Trophoblast cell (in vitro differentiated cells and primary cell): ENCODE results near the gene MRPL14.

Experiments
- DNase-seq, 2 donors: peaks; one replicate each; pipeline ENCODE4 v3.0.0-alpha.2; 2016
- H2AFZ ChIP-seq: 2 replicates; pipeline ENCODE4 v1.6.1; 2013; ENCODE audit warnings: low read length, moderate library complexity, mild to moderate bottlenecking; ENCODE audit not compliant: insufficient read depth, poor library complexity
- H2AK5ac ChIP-seq: 2 replicates; pipeline ENCODE4 v1.6.1; 2013; ENCODE audit warnings: mild to moderate bottlenecking, low read length
- H2BK120ac ChIP-seq: 2 replicates; pipeline ENCODE4 v1.6.1; 2013; ENCODE audit warnings: low read length, mild to moderate bottlenecking, moderate library complexity; ENCODE audit not compliant: insufficient read depth, poor library complexity
- H2BK12ac ChIP-seq: 2 replicates; pipeline ENCODE4 v1.6.1; 2013; ENCODE audit warnings: mild to moderate bottlenecking, low read length, moderate library complexity
- H2BK5ac ChIP-seq: 2 replicates; pipeline ENCODE4 v1.6.1; 2013; ENCODE audit warnings: low read length, low read depth, moderate library complexity, mild to moderate bottlenecking; ENCODE audit not compliant: poor library complexity
- H3K14ac ChIP-seq: 2 replicates; pipeline ENCODE4 v1.6.1; 2013; ENCODE audit warnings: mild to moderate bottlenecking, low read length
- H3K18ac ChIP-seq: 2 replicates; pipeline ENCODE4 v1.6.1; 2013; ENCODE audit warnings: mild to moderate bottlenecking, low read length
- H3K23ac ChIP-seq: 2 replicates; pipeline ENCODE4 v1.6.1; 2013; ENCODE audit warnings: low read length
- H3K27ac ChIP-seq: 2 replicates; pipeline ENCODE4 v1.5.1; 2013; ENCODE audit warnings: low read depth, mild to moderate bottlenecking, inconsistent platforms, low read length, moderate library complexity
- H3K27me3 ChIP-seq: 2 replicates; pipeline ENCODE4 v1.6.1; 2013; ENCODE audit warnings: inconsistent platforms, mild to moderate bottlenecking, low read length, moderate library complexity; ENCODE audit not compliant: insufficient read depth
- H3K36me3 ChIP-seq, 2 experiments: 1 replicate in 1 of 2; 2 replicates in 1 of 2; pipeline ENCODE4 v1.6.1; 2013; ENCODE audit warnings: low read length in 2 of 2, mild to moderate bottlenecking in 2 of 2, moderate library complexity in 1 of 2; ENCODE audit not compliant: insufficient read depth in 2 of 2, control insufficient read depth in 1 of 2
- H3K4ac ChIP-seq: 2 replicates; pipeline ENCODE4 v1.6.1; 2013; ENCODE audit warnings: low read depth, mild to moderate bottlenecking, low read length, moderate library complexity
- H3K4me1 ChIP-seq, 2 experiments: 1 replicate in 1 of 2; 2 replicates in 1 of 2; pipeline ENCODE4 v1.6.1; 2013; ENCODE audit warnings: low read length in 2 of 2, mild to moderate bottlenecking in 2 of 2, moderate library complexity in 1 of 2; ENCODE audit not compliant: insufficient read depth in 2 of 2, control insufficient read depth in 1 of 2
- H3K4me2 ChIP-seq: 2 replicates; pipeline ENCODE4 v1.6.1; 2013; ENCODE audit warnings: inconsistent platforms, mild to moderate bottlenecking, low read length, moderate library complexity
- H3K4me3 ChIP-seq: 2 replicates; pipeline ENCODE4 v1.5.1; 2013; ENCODE audit warnings: mild to moderate bottlenecking, low read depth, low read length, inconsistent platforms
- H3K79me1 ChIP-seq: one replicate; pipeline ENCODE4 v1.6.1; 2013; ENCODE audit warnings: low read length
- H3K79me2 ChIP-seq: 2 replicates; pipeline ENCODE4 v1.6.1; 2013; ENCODE audit warnings: low read length, mild to moderate bottlenecking; ENCODE audit not compliant: control insufficient read depth, insufficient read depth, poor library complexity
- H3K9ac ChIP-seq: 2 replicates; pipeline ENCODE4 v1.6.1; 2013; ENCODE audit warnings: mild to moderate bottlenecking, low read length
- H3K9me3 ChIP-seq: 2 replicates; pipeline ENCODE4 v1.6.1; 2013; ENCODE audit warnings: low read depth, mild to moderate bottlenecking, control low read depth, inconsistent platforms, low read length; ENCODE audit not compliant: insufficient read depth
- H4K12ac ChIP-seq: 2 replicates; pipeline ENCODE4 v1.6.1; 2013; ENCODE audit warnings: low read depth, mild to moderate bottlenecking, low read length, moderate library complexity
- H4K8ac ChIP-seq: 2 replicates; pipeline ENCODE4 v1.6.1; 2013; ENCODE audit warnings: low read depth, mild to moderate bottlenecking, low read length, moderate library complexity
- H4K91ac ChIP-seq: one replicate; pipeline ENCODE4 v1.6.1; 2013; ENCODE audit warnings: low read depth, mild to moderate bottlenecking, low read length, moderate library complexity
- WGBS: extraction: QIAGEN DNeasy Blood & Tissue Kit; methylation state at CpG from one replicate; pipeline ENCODE4 v1.1.7; 2013; ENCODE audit warnings: missing lambda C conversion rate; ENCODE audit not compliant: insufficient read length, insufficient coverage; ENCODE audit errors: extremely low coverage; 5-methylcytosine and 5-hydroxymethylcytosine counted together

The MRPL14 gene

GRCh38 chr6:44110005-44110676 lies 17.1 kb downstream of the MRPL14 start:
- Histone ChIP-seq H2AFZ (no peak overlapping the region), H3K14ac (no peak overlapping the region), H3K9ac (no peak overlapping the region), H4K12ac (no peak overlapping the region), H2BK12ac (no peak overlapping the region), H4K8ac (no peak overlapping the region), H3K27me3 (no peaks in the 10 kb centered on the region), H2AK5ac (no peak overlapping the region), H3K36me3 (peaks cover 30 to 65% of the 10 kb centered on the region in 2 experiments), H3K79me2 (no peaks in the 10 kb centered on the region), H2BK5ac (no peak overlapping the region), H3K79me1 (no peaks in the 10 kb centered on the region), H3K4me2 (no peak overlapping the region), H3K23ac (peak overlapping the region; percentile 64), H3K9me3 (no peaks in the 10 kb centered on the region), H3K4ac (no peak overlapping the region), H3K27ac (no peak overlapping the region), H3K18ac (no peak overlapping the region), H4K91ac (no peak overlapping the region), H3K4me3 (no peak overlapping the region), H2BK120ac (no peak overlapping the region), H3K4me1 (peaks cover under 1% of the 10 kb centered on the region in 2 experiments)
- no peak for DNase-seq
- no CpG with 5 or more reads among the region's 6 CpGs for WGBS

DNA sequence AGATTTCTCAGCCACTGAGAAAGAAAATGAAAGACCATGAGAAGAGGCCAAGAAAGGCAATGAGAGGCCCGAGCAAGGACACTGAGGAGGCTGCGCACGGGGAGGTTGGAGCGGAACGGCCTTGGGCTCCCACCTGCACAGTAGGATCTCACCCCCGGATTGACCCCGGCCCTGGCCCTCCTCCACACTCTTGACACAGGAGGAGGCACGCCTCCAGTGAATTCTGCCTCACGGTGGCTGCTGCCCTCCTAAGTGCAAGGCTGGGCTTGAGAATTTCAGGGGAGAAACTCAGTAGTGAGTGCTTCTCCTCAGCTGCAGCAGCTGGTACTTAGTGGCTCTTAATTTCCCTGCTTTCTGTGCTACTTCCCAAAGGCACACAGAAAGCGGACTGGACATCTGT lies 18.0 kb downstream of the MRPL14 start:
- WGBS, result no CpG with 5 or more reads among the region's 10 CpGs
- no peak overlapping the region for H2BK5ac ChIP-seq

DNA sequence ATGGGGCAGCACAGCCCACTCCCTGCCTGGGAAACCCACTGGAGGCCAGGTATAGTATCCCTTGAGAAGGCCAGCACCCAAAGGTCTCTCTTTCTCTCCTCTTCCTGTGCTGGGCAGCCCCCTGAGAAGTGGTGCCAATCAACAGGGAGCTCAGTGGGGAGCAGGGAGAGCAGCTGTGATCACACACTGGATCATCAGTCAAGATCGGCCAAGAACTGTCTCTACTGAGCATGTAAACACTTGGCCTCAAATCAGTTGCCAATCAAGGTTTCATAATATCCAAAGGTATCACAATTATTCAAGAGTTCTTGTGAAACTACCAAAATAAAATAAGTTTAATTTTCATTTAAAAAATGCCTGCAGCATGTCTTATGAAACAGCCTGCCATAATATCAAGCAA lies 18.8 kb downstream of the MRPL14 start:
- Histone ChIP-seq H3K79me2 (no peaks in the 10 kb centered on the region), H3K14ac (no peak overlapping the region), H2AK5ac (no peak overlapping the region), H3K9ac (no peak overlapping the region), H3K27ac (no peak overlapping the region), H3K4me3 (no peak overlapping the region), H3K27me3 (no peaks in the 10 kb centered on the region), H4K91ac (no peak overlapping the region), H3K4ac (no peak overlapping the region), H3K4me2 (no peak overlapping the region), H4K8ac (no peak overlapping the region), H3K9me3 (no peaks in the 10 kb centered on the region), H4K12ac (no peak overlapping the region), H3K79me1 (no peaks in the 10 kb centered on the region), H2AFZ (no peak overlapping the region), H2BK120ac (no peak overlapping the region), H2BK12ac (no peak overlapping the region), H3K23ac (no peak overlapping the region), H2BK5ac (no peak overlapping the region), H3K4me1 (no peaks in the 10 kb centered on the region), H3K18ac (no peak overlapping the region), H3K36me3 (peaks cover 37 to 74% of the 10 kb centered on the region in 2 experiments)
- DNase-seq, result no peak
- no CpG with 5 or more reads among the region's 1 CpG for WGBS

More for the DNA sequence above, 18.0 kb downstream of the MRPL14 start:
- Histone ChIP-seq H3K23ac (no peak overlapping the region), H3K36me3 (peaks cover 36 to 74% of the 10 kb centered on the region in 2 experiments), H2AFZ (no peak overlapping the region), H4K91ac (no peak overlapping the region), H3K79me2 (no peaks in the 10 kb centered on the region), H2BK12ac (no peak overlapping the region), H3K27me3 (no peaks in the 10 kb centered on the region), H3K9ac (no peak overlapping the region), H3K27ac (no peak overlapping the region), H3K9me3 (no peaks in the 10 kb centered on the region), H3K14ac (no peak overlapping the region), H4K12ac (no peak overlapping the region), H3K79me1 (no peaks in the 10 kb centered on the region), H2BK120ac (no peak overlapping the region), H3K4me1 (no peaks in the 10 kb centered on the region), H3K18ac (no peak overlapping the region), H3K4me2 (no peak overlapping the region), H3K4me3 (no peak overlapping the region), H3K4ac (no peak overlapping the region), H2AK5ac (no peak overlapping the region), H4K8ac (no peak overlapping the region)
- DNase-seq, result no peak

DNA sequence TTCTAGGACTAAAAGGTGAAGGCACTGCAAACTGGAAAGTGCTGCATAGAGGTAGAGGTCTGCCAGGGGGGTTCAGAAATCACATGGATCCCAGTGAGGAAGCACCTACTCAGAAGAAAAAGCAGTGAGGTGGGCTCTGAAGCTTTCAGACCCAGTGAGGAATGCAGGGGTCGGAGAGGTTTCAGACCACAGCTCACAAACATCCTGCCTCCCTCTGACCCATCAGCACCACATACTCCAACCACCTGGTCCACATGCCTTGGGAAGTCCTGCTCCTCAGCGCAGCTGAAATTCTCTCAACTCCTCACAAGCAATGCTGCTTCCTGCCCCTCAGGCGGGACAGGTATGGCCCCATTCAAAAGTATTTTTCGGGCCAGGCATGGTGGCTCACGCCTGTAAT lies 20.2 kb downstream of the MRPL14 start:
- Histone ChIP-seq H4K8ac (no peak overlapping the region), H3K27ac (no peak overlapping the region), H3K4me3 (no peak overlapping the region), H3K79me2 (no peaks in the 10 kb centered on the region), H3K14ac (no peak overlapping the region), H3K4me2 (no peak overlapping the region), H2BK5ac (no peak overlapping the region), H3K9ac (no peak overlapping the region), H3K79me1 (no peaks in the 10 kb centered on the region), H3K4ac (no peak overlapping the region), H3K36me3 (peaks cover 36 to 69% of the 10 kb centered on the region in 2 experiments), H4K91ac (no peak overlapping the region), H3K23ac (no peak overlapping the region), H3K27me3 (no peaks in the 10 kb centered on the region), H2AK5ac (no peak overlapping the region), H2AFZ (no peak overlapping the region), H3K9me3 (no peaks in the 10 kb centered on the region), H2BK12ac (no peak overlapping the region), H3K4me1 (peaks cover 0 to 2% of the 10 kb centered on the region in 2 experiments), H4K12ac (no peak overlapping the region), H2BK120ac (no peak overlapping the region), H3K18ac (no peak overlapping the region)
- WGBS, result no CpG with 5 or more reads among the region's 5 CpGs
- DNase-seq, result peak in 1 of 2 donors; percentile 72
